Measurements from ENCODE around the gene PSORS1C1. TPM values are rescaled to one million over a fixed set of nuclear protein-coding genes. Genes with fewer than 3 reads are reported as not detected.
"Not testable (repeated sequence)": the region's sequence is repeated elsewhere in the genome, so short reads cannot be mapped to it uniquely, and the experiment has no call there.

PSORS1C1 gene
- total and polyA plus RNA-seq, 2 of the 4 experiments (the other 2 are of a cell fraction): 0.36 to 1.1 TPM

GRCh38 chr6:31067028-31067427, 47.6 kb upstream of the PSORS1C1 start:
- intact Hi-C loops (cut with micrococcal nuclease); BruUV-seq (replicated peaks); H4K20me1 ChIP-seq (ENCODE audit: insufficient read depth, low read length); H3K56ac ChIP-seq (ENCODE audit: extremely low read depth, insufficient read depth, low read length); H2BK20ac ChIP-seq (ENCODE audit: low read depth, low read length); H2BK120ac ChIP-seq (ENCODE audit: low read depth, low read length); H3K4me3 ChIP-seq (ENCODE audit: insufficient read depth, low read depth, low read length); H3K79me1 ChIP-seq (ENCODE audit: low read depth in 1 of 2, low read length in 2 of 2); H3K4ac ChIP-seq (ENCODE audit: low read depth, low read length); H3K4me1 ChIP-seq (ENCODE audit: control insufficient read depth, insufficient read depth, low read length); H3K36me3 ChIP-seq (ENCODE audit: control insufficient read depth, insufficient read depth, low read length); DNase-seq; H3K23ac ChIP-seq (ENCODE audit: low read depth, low read length); H3K9ac ChIP-seq (ENCODE audit: low read depth, low read length); ATAC-seq (ENCODE audit: low read depth); H2AK5ac ChIP-seq (ENCODE audit: low read depth, low read length); in situ Hi-C loops (cut with MboI; ENCODE audit: low sequenced_read_pairs); H2BK5ac ChIP-seq (ENCODE audit: low read depth, low read length, poor library complexity, severe bottlenecking); H3K9me3 ChIP-seq (ENCODE audit: control insufficient read depth, insufficient read depth, low read length); H2AFZ ChIP-seq (replicated peaks; ENCODE audit: low read length, poor library complexity); H4K5ac ChIP-seq (ENCODE audit: low read depth, low read length); H3K18ac ChIP-seq (ENCODE audit: low read depth, low read length); H2AK9ac ChIP-seq (replicated peaks; ENCODE audit: low read depth, low read length, poor library complexity); dilution Hi-C loops (cut with HindIII; ENCODE audit: low sequenced_read_pairs, unreplicated experiment); H3K14ac ChIP-seq (replicated peaks; ENCODE audit: low read depth, low read length); H3K27ac ChIP-seq (ENCODE audit: insufficient read depth, low read length); H3K9me1 ChIP-seq (ENCODE audit: insufficient read depth, low read length); H4K91ac ChIP-seq (ENCODE audit: insufficient read depth, low read depth, low read length); H4K8ac ChIP-seq (ENCODE audit: low read depth in 2 of 2, low read length in 2 of 2); CTCF ChIA-PET; H3K4me2 ChIP-seq (ENCODE audit: low read depth, low read length); H2BK15ac ChIP-seq (ENCODE audit: low read depth, low read length); H3K27me3 ChIP-seq (ENCODE audit: control insufficient read depth, insufficient read depth, low read length); POLR2A ChIA-PET (ENCODE audit: unreplicated experiment): not testable (repeated sequence)
- 90% methylated on average over 7 of the region's 32 CpGs; no CpG with 5 or more reads in 1 of the 2 experiments for WGBS, 2 experiments (ENCODE audit: extremely low coverage in 2 of 2, insufficient read length in 1 of 2)

- BruUV-seq (replicated peaks); H3K14ac ChIP-seq (replicated peaks; ENCODE audit: low read depth, low read length); H4K5ac ChIP-seq (ENCODE audit: low read depth, low read length); H3K23ac ChIP-seq (ENCODE audit: low read depth, low read length); H3K18ac ChIP-seq (ENCODE audit: low read depth, low read length); dilution Hi-C loops (cut with HindIII; ENCODE audit: low sequenced_read_pairs, unreplicated experiment); H3K4ac ChIP-seq (ENCODE audit: low read depth, low read length); H3K56ac ChIP-seq (ENCODE audit: extremely low read depth, insufficient read depth, low read length); H2BK20ac ChIP-seq (ENCODE audit: low read depth, low read length); H2BK5ac ChIP-seq (ENCODE audit: low read depth, low read length, poor library complexity, severe bottlenecking); H3K9ac ChIP-seq (ENCODE audit: low read depth, low read length); H2AK9ac ChIP-seq (replicated peaks; ENCODE audit: low read depth, low read length, poor library complexity); in situ Hi-C loops (cut with MboI; ENCODE audit: low sequenced_read_pairs); H3K79me1 ChIP-seq (ENCODE audit: low read depth in 1 of 2, low read length in 2 of 2); H3K36me3 ChIP-seq (ENCODE audit: control insufficient read depth, insufficient read depth, low read length); H4K8ac ChIP-seq (ENCODE audit: low read depth in 2 of 2, low read length in 2 of 2); intact Hi-C loops (cut with micrococcal nuclease); H3K9me3 ChIP-seq (ENCODE audit: control insufficient read depth, insufficient read depth, low read length); H2AK5ac ChIP-seq (ENCODE audit: low read depth, low read length); H3K27ac ChIP-seq (ENCODE audit: insufficient read depth, low read length); DNase-seq; ATAC-seq (ENCODE audit: low read depth); H2BK120ac ChIP-seq (ENCODE audit: low read depth, low read length); H3K4me3 ChIP-seq (ENCODE audit: insufficient read depth, low read depth, low read length); H2AFZ ChIP-seq (replicated peaks; ENCODE audit: low read length, poor library complexity); H3K27me3 ChIP-seq (ENCODE audit: control insufficient read depth, insufficient read depth, low read length); H3K4me2 ChIP-seq (ENCODE audit: low read depth, low read length); H4K20me1 ChIP-seq (ENCODE audit: insufficient read depth, low read length); H3K4me1 ChIP-seq (ENCODE audit: control insufficient read depth, insufficient read depth, low read length); H2BK15ac ChIP-seq (ENCODE audit: low read depth, low read length); H4K91ac ChIP-seq (ENCODE audit: insufficient read depth, low read depth, low read length); H3K9me1 ChIP-seq (ENCODE audit: insufficient read depth, low read length): not testable (repeated sequence)
- WGBS, 2 experiments (ENCODE audit: extremely low coverage in 2 of 2, insufficient read length in 1 of 2): 68% methylated on average over 2 of the region's 11 CpGs; no CpG with 5 or more reads in 1 of the 2 experiments
- ChIA-PET CTCF (interaction anchor here (0.6 to 1.9 kb wide), 2 partner anchors 52 to 152 kb away, joined by 4 to 12 read pairs; no protein-coding TSS in a partner anchor), POLR2A (ENCODE audit: unreplicated experiment) (interaction anchor here (0.6 kb wide), 1 partner anchor 124 kb away, joined by 3 read pairs; no protein-coding TSS in a partner anchor)
Observed at GRCh38 chr6:31067891-31068668, 46.5 kb upstream of the PSORS1C1 start.
